HG03175 (cell line): Measurements from ENCODE around the gene SNAPC4.
"Not testable (repeated sequence)": the region's sequence is repeated elsewhere in the genome, so short reads cannot be mapped to it uniquely, and the experiment has no call there.

Source experiments
- ATAC-seq: cut with Tn5 transposase; IDR thresholded peaks from one replicate; pipeline ENCODE4 v1.9.1; 2021; ENCODE audit warnings: mild to moderate bottlenecking, moderate library complexity; ENCODE audit not compliant: unreplicated experiment

SNAPC4 gene

DNA sequence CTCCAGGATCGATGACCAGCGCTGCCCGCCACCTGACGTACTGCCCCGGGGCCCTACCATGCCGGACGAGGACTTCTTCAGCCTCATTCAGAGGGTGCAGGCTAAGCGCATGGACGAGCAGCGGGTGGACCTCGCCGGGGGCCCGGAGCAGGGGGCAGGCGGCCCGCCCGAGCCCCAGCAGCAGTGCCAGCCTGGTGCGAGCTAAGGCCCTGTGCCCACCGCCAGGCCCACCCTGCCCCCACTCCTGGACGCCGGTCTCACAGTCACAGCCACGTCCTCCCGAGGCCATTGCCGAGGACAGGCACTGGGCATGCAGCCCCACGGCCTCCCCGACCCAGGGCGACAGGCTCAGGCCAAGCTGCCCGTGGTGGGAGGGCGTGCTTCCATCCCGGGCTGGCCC lies 42.0 kb downstream of the SNAPC4 start:
- no peak for ATAC-seq

DNA sequence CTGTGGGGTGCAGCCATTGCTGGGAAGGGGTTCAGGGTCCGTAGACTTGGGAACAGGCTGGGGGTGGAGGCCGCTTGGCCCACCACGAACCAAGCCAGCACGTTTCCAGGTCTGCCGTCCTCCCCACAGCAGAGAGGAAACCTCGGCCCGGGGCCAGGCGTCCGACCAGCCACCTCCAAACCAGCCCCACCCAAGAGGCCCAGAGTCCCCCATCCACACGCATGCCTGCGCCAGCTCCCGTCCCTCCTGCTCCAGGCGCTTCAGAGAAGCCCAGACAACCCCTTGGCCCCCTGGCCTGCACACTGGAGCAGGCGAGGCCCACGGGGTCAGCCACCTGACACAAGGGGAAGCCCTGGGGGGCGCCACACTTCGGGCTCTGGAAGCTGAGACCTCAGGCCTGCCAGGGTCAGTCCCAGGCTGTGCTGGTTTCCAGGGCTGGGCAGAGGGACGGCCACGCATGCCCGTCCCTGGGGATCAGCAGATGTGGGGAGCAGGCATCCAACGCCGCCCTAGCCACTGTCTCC lies 42.7 kb downstream of the SNAPC4 start:
- no peak for ATAC-seq

DNA sequence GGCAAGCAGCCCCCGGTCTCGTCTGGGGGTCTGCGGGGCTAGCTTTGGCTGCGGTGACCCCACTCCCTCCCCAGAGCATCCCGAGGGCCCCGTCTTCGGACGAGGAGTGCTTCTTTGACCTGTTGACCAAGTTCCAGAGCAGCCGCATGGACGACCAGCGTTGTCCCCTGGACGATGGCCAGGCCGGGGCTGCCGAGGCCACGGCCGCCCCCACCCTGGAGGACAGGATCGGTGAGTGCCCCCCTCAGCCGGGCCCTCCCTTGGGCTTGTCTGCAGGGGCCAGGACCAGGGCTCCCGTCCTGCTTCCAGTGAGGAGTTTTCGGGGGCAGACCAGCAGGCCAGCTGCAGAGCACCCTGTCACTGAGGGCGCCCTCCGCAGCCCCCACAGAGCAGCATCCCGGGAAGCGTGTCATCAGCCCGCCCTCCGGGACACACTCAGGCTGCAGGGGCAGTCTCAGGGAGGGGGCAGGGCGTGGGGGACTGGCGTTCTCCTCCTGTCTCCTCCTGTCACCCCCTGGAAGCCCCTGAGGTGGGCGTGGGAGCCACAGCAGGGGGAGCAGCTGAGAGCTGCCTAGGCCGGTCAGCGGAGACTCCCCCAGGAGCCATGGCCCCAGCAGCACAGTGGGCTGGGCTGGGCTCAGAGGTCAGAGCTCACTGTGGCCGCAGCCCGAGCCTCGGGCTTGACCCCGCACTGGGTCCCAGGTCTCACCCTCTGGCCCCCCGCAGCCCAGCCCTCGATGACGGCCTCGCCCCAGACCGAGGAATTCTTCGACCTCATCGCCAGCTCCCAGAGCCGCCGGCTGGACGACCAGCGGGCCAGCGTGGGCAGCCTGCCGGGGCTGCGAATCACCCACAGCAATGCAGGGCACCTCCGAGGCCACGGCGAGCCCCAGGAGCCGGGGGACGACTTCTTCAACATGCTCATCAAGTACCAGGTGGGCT lies 44.1 kb downstream of the SNAPC4 start:
- ATAC-seq = no peak

DNA sequence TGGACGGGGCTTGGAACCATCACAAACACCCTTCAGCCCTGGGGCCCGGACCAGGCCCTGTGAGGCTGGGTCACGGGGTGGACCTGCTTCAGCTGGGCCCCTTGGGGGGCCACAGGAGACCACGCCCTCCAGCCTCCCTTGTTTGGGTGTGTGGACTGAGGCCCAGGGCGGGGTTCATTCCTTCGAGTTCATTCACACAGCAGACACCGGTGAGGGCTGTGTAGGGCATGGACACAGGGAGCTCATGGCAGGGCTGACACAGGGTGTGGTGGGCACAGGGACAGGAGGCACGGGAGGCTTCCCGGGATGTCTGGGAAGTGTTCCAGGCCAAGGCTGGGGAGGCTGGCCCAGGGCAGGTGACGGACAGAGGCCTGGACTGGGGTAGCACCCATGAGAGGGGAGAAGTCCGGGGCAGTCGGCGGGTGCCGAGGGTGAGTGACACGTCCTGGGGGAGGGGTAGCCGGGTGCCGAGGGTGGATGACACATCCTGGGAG lies 45.3 kb downstream of the SNAPC4 start:
- ATAC-seq = no peak

DNA sequence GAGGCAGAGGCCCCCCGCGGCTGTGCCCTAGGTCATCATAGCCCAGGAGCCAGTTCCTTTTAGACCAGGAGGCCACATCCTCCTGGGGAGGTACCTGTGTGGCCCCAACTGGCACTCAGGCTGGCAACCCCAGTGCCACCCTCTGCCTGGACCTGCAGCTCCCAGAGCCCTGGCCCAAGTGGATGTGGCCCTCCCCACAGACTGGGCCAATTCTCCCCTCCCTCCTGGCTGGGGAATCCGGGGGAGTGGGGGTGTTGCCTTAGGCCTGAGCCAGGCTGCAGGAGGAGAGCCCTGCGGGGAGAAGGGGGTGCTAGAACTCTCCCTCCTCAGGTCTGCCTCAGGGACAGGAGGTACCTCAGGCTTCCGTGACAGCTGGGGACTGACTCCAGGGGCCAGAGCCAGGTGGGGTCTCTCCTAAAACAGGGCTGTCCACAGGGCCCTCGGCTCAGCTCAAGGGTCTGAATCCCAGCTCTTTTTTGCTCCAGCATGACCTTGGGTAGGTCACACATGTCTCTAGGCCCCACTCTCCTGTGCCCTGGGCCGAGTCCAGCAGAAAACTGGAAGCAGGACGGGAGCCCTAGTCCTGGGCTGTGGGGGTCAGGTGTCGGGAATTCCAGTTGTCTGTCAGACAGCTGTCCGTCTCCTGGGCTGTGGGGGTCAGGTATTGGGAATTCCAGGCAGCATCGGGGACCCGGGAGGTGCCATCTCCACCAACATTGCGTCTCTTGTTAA lies 46.0 kb downstream of the SNAPC4 start:
- no peak for ATAC-seq

DNA sequence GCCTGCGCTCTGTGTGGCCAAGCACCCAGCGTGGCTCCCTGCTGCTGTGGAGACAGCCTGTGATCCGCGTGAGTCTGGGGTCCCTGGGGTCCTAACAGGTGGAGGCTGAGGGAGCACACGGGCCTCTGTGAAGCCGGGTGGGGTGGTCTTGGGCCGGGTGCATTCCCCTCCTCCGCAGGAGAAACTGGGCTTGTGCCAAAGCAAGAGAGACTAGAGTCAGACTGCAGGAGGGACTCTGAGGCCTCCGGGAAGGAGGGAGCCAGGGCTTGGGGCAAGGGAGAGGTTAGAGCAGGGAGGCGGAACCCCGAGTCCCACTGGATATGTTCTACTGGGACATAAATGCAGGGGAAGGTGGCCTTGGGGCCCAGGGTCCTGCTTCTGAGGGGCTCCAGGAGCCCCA lies 46.9 kb downstream of the SNAPC4 start:
- ATAC-seq = no peak

DNA sequence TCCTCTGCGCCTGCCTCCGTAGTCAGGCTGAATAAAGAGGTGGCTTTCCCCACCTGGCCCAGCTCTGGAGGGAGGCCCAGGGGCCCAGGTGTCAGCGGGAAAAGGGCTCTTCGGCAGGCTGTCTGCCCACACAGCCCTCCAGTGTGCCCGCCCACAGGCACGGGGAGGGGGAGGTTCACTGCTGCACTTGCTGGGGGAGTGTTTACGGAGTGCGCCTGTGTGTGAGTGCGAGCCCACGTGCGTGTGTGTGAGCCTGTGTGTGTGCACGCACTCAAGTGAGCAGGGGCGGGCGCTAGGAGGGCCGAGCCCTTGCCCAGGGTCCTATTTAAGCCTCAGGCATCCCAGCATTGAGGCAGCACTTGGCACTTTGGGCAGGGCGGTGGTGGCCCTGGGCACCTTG lies 47.3 kb downstream of the SNAPC4 start:
- no peak for ATAC-seq

DNA sequence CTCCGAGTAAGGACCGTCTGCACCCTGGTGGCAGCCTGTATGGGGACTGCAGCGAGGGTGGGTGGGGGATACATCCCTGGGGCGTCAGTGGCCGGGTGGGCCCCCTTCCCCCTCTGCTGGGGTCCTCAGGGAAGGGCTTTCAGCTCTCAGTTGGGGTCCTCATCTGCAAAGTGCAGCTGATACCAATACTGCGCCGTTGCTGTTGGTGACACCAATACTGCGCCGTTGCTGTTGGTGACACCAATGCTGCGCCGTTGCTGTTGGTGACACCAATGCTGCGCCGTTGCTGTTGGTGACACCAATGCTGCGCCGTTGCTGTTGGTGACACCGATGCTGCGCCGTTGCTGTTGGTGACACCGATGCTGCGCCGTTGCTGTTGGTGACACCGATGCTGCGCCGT lies 48.1 kb downstream of the SNAPC4 start:
- not testable (repeated sequence) for ATAC-seq

DNA sequence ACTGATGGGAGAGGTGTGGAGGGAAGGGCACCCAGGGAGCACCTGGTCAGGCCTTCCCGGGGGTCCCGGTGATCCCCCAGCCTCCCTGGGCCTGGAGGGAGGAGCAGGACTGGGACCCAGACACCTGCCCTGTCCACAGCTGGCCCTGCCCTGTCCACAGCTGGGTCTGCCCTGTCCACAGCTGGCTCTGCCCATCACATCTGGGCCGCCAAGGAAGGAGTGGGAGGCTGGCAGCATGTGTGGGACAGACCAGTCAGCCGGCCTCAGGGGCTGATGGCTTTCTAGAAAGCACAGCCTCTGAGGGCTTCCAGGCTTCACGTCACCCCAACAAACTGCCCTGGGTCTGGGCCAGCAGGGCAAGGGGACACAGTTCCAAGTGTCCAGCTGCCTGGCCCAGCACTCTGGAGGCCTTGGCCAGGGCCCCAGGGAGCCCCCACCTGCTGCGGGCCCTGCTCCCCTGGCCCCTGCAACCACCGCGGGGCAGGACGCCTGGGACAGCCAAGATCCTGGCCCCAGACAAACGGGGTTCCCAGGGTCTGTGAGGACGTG lies 48.6 kb downstream of the SNAPC4 start:
- ATAC-seq = no peak
